CD4-positive, alpha-beta T cell treated with Interleukin-17A for 1 hour (primary cell): ENCODE data around the gene OR5D13.

Experiments used
- DNase-seq: peaks from one replicate; pipeline ENCODE4 v3.0.0-alpha.2; 2020

OR5D13 gene, protein sequence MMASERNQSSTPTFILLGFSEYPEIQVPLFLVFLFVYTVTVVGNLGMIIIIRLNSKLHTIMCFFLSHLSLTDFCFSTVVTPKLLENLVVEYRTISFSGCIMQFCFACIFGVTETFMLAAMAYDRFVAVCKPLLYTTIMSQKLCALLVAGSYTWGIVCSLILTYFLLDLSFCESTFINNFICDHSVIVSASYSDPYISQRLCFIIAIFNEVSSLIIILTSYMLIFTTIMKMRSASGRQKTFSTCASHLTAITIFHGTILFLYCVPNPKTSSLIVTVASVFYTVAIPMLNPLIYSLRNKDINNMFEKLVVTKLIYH

DNA sequence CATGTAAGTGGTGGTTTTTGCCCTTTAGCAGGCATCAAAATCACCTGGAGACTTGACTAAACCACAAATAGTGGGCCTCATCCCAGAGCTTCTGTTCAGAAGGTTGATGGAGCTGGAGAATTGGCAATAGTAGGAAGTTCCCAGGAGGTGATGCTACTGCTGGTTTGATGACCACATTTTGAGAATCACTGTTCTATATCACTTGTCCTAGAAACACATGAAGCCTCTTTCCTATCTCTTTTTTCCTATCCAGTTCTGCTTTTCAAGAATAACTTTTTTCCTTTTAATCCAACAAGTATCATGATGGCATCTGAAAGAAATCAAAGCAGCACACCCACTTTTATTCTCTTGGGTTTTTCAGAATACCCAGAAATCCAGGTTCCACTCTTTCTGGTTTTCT lies at the start of gene OR5D13:
OR5D13 (plus strand) TSS at position 301 of the 400 bp plus-strand sequence; CDS start at position 301, 0 bp downstream.
- no peak for DNase-seq

DNA sequence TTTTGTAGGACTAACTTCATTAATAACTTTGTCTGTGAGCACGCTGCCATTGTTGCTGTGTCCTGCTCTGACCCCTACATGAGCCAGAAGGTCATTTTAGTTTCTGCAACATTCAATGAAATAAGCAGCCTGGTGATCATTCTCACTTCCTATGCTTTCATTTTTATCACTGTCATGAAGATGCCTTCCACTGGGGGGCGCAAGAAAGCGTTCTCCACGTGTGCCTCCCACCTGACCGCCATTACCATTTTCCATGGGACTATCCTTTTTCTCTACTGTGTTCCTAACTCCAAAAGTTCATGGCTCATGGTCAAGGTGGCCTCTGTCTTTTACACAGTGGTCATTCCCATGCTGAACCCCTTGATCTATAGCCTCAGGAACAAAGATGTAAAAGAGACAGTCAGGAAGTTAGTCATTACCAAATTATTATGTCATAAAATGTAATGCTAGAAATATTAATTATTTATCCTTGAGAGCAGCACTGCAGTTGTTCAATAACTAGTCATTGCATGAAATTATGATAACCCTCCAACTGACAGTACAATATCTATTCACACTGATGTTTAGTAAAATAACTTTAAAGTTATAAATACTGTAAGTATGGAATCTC lies 46.4 kb upstream of the OR5D13 start:
- DNase-seq: no peak

DNA sequence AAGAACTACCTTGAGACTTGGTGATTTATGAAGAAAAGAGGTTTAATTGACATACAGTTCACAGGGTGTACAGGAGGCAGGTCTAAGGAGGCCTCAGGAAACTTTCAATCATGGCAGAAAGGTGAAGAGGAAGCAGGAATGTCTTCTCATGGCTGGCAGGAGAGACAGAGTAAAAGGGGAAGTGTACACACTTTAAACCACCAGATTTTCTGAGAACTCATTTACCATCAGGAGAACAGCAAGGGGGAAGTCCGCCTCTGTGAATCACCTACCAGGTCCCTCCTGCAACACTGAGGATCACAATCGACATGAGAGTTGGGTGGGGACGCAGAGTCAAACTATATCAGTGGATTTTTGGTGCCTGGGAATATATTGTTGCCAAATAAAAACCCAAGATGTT lies 40.3 kb upstream of the OR5D13 start:
- no peak for DNase-seq

DNA sequence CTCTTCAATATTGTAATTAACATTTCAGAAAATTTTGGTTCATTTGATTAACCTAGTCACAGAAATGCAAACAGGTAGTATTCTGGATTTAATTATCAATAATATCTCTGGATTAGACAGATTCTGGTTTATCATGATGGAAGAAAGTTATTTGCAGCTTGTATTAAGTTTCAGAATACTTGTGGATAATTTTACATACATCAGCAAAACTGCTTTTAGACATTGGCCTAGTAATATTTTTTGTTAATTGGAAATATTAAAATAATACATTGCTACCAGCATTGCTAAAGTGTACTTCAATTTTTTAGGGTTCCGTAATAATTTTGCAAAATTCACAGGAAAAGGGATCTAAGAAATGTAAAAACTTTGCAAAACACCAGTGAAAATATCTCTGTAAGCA lies 18.4 kb downstream of the OR5D13 start:
- DNase-seq: no peak

DNA sequence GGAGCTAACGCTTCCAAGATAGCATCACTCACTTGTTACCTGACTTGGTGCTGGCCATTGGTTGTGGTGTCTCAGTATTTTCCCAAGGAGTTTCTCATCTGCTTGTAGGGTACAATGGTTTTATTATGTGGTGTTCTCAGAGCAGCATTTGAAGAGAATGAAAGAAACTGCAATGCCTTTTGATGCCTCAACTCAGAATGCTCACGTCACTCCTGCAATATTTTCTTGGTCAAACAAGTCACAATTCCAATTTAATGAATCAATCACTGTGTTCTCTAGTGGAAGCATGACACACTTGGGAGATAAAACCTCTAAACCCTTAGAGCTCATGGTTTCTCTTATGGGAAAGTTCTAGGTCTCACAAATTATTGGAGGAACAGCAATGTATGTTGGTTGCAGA lies 20.1 kb downstream of the OR5D13 start:
- no peak for DNase-seq

DNA sequence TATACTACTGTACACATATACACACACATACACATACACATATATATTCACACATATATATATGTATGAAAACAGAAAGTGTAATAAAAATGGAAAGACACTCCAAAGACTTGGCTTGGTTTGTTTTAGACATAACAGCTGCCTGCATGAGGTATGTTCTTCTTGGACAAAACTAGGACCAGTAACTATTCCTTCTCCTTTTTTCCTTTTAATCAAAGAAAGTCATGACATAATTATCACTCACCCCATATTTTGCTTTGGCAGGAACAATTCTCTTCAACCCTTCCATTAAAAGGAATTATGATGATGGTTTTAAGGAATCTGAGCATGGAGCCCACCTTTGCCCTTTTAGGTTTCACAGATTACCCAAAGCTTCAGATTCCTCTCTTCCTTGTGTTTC lies 22.0 kb downstream of the OR5D13 start, which contains the start of gene OR5D14:
OR5D14 (plus strand) TSS at position 301 of the 400 bp plus-strand sequence; CDS start at position 301, 0 bp downstream.
- DNase-seq: no peak

DNA sequence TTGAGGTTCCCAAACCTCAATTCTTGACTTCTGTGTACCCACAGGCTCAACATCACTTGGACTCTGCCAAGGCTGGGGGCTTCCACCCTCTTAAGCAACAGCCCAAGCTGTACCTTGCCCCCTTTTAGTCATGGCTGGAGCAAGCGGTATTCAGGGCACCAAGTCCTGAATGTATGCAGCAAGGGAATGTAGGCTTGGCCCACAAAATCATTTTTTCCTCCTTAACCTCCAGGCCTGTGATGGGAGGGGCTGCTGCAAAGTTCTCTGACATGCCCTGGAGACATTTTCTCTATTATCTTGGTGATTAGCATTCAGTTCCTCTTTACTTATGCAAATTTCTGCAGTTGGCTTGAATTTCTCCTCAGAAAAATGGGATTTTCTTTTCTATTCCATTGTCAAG lies 33.0 kb downstream of the OR5D13 start:
- no peak for DNase-seq

DNA sequence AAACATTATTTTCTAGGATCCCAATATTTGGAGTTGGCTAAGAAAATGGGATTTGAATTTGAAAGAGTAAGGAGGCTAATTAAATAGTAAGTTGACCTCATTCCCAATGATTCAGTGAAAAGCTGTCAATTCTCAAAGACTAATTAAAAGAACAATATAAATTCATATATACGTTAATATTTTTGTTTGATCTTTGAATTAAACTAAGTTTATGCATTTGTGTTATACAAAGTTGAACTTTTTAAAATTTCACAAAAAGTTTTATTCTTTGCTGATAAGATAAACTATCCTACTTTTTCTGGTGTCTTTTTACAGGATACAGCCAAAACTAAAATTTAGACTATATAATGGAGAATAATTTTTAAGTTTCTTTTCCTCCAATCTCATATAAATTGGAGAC lies 37.8 kb downstream of the OR5D13 start, which contains the start of gene OR5L1:
OR5L1 (plus strand) TSS at position 301 of the 400 bp plus-strand sequence. CDS start 100 bp downstream, outside the sequence.
- DNase-seq: no peak

DNA sequence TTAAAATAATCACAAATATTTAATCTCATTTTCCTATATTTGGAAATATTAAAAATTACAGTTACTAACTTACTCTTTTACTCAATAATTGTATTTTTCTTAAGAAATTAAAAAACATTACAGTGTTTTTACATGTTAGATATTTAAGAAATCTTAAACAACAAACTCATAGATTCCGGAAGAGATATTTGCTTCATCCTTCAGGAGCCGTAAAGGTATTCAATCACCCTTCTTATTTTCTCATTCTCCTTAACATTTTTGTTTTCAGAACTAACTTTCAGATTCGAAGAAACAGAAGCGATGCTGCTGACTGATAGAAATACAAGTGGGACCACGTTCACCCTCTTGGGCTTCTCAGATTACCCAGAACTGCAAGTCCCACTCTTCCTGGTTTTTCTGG lies 46.1 kb downstream of the OR5D13 start, which contains the start of gene OR5D18:
OR5D18 (plus strand) TSS at position 301 of the 400 bp plus-strand sequence; CDS start at position 301, 0 bp downstream.
- DNase-seq: no peak
